ENCODE results near the gene TACO1. TPM values are rescaled to one million over a fixed set of nuclear protein-coding genes. Genes with fewer than 3 reads are reported as not detected.

The TACO1 gene
- 24.3 and 27.2 TPM in 2 replicates for total RNA-seq

DNA sequence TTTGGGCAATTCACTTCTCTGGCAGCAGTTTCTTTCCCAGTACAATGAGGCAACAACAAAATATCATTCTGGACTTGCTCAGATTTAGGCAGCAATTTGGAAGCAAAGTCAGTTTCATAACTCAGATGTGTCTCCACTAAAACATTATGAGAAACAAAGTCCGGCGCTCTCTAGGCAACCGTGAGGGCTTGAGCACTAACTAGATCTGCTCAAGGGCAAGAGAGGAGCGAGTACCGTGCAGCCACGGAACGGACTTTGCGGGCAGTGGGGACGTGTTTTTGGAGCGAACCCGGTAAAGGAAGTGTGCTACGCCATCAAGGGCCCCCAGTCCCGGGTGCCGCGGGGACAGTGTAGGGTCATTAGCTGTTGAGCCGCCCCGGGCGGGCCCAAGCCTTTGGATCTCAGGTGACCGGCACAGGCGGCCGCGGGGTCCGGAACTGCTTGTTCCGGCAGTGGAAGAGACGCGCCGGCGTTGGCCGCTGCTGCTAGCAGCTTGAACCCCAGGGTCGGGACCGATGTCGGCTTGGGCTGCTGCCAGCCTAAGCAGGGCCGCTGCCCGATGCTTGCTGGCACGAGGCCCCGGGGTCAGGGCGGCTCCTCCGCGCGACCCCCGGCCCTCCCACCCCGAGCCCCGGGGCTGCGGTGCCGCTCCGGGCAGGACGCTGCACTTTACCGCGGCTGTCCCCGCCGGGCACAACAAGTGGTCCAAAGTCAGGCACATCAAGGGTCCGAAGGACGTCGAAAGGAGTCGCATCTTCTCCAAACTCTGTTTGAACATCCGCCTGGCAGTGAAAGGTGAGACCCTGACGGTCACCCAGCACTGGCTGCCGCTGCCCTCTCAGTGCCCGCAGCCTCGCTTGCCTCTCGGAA, at the start of gene TACO1:
TACO1 (plus strand) TSS at position 327 of the 870 bp plus-strand sequence; CDS start at position 516, 189 bp downstream.
- peak; percentile 44 for DNase-seq (ENCODE audit: low read depth, low spot score)

DNA sequence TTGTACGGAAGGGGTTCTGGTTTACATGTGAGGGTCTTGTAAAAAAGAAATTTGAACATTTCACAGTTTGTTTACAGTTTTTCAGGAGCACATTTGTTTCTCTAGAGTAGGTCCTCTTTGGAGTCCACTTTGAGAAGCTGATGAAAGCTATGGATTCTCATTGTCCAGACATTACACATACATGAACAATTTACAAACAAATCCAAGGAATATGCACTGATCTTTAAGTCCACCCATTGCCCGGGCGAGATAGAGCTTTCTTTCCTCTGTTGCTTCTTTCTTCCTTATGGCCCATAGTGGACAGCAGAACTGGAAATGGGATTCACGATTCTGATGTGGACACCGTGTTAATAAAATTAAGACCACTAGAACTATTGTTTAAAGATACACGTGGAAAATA, 48.5 kb upstream of the TACO1 start:
- DNase-seq (ENCODE audit: low read depth, low spot score), result no peak

DNA sequence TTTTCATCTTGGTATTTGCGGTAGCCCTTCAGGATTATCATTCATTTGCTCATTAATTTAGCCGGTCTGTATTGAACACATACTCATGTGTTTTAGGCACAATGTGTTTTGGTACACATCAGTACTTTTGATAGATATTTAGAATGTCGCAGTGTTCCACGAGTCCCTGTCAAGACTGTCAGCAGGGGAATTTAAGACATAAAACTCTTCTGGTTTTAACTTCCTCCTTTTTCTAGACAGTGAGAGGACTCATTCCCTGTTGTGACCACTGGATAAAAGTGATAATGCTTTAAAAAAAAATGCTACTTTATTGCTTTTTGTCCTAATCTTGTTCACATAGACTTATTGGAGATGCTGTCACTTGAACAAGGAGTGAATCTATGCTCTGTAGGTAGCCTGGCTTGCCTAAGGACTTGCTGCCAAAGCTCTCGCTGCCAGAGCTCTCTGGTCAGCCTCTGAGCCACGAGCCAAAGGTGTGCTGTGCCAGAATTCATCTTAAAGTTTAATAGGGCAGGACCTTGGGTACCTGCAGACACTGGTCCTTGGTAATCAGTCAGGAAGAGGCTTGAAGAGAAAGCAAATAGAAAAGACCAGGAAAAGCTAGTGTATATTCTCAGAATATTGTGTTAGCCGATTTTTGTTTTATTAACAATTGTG, 45.1 kb upstream of the TACO1 start:
- DNase-seq (ENCODE audit: low read depth, low spot score), result no peak

DNA sequence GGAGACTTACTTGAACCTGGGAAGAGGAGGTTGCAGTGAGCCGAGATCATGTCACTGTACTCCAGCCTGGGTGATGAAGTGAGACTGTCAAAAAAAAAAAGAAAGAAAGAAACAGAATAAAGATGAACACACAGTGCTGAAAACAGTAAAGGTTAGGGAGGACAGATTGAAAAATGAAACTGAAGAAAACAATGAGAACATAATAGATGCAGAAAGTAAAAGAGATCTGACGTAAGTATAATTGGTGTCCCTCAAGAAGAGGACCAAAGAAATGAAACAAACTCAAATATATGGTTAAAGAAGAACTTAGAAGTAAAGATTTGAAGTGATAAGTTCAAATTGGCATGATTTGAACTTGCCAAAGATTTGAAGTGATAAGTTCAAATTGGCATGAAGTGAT, 43.3 kb upstream of the TACO1 start:
- DNase-seq (ENCODE audit: low read depth, low spot score), result no peak

DNA sequence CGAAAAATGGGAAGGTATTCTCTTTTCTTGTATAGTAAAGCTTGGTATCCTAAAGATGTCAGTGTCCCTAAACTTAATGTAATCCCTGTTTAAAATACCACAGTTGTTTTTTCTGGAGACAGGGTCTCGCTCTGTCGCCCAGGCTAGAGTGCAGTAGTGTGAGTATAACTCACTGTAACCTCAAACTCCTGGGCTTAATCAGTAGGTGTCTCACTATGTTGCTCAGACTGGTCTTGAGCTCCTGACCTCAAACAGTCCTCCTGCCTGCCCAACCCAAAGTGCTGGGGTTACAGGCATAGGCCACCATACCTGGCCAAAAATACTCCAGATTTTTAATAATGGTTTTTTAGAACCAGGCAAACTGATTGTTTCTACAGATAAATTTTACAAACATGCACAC, 42.3 kb upstream of the TACO1 start:
- DNase-seq (ENCODE audit: low read depth, low spot score), result no peak

DNA sequence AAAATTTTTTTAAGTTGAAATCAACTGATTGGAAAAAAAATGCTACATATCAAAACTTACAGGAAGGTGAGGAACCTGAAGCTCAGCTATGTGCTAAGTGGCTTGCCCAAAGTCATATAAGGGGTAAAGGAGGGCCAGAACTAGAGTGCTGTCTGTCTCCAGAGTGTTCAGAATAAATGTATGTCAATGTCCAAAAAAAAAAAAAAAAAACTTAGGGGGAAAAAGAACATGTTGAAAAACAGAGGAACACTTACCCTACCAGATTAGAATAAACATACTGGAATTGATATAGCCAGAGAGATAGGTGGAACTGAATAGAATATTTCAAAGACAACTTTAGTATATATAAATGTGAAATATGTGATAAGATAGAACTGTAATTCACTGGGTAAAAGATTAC, 38.9 kb upstream of the TACO1 start:
- DNase-seq (ENCODE audit: low read depth, low spot score), result no peak

DNA sequence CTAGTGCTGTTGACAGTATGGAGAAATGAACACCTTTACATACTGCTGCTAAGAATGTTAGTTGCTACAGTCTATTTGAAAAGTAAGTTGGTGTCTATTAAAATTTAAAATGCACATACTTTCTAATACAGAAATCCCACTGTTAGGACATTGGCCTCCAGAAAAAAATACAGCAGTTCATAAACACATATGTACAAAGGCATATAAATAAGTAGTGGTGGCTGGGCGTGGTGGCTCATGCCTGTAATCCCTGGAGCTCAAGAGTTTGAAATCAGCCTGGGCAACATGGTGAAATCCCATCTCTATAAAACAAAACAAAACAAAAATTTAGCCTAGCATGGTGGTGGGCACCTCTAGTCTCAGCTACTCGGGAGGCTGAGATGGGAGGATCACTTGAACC, 37.4 kb upstream of the TACO1 start:
- no peak for DNase-seq (ENCODE audit: low read depth, low spot score)

DNA sequence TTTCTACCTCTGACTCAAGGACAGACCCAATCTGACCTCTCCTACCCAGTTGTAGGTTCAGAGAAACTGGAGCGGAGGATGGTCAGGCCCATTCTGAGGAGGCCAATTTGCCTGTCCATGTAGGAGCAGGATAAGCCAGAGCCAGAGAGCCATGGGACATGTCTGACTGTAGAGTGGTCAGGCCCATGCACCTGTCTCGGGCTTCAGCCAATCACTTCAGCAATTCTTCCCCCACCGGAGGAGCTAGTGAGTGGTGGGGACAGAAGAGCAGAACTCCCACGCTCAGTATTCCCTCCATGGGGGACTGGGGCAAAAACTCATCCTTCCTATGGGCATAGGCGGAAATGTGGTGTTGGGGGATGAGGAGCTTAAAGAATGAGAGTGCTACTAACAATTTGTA, 36.1 kb upstream of the TACO1 start:
- no peak for DNase-seq (ENCODE audit: low read depth, low spot score)

DNA sequence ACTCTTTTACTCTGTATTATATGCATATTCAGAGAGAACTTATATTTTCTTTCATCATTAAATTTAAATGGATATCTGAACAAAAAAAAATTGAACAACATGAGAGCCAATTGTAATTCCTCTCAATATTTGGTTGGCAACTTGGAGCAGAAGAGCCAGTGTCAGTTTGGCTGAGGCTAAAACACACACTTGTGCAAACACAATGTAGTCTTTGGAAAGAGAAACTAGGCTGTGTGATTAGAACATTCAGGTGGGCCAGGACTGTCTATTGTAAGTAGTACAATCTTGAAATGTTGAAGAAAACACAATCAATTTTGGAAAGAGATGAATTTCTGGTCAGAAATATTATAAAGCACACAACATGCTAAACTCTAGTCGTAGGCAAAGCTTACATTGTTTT, 33.5 kb upstream of the TACO1 start:
- DNase-seq (ENCODE audit: low read depth, low spot score), result no peak

DNA sequence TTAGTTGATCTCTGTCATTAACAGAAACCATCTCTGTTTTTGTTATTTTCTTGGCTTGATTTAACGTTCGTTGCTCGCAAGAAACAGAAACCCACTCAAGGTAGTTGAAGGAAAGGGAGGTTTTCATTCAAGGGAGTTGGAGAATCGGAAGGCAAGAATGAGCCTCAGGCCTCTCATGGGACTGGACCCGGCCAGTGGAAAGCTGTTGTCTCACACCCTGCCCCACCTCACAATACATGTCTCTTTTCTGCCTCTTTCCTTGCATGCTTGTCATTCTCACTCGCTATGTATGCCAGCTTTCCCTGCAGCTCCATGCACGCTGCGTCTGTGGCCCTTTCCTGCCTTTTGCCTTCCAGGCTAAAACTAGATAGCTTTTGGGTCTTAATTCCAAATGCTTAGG, 32.1 kb upstream of the TACO1 start:
- DNase-seq (ENCODE audit: low read depth, low spot score), result no peak

DNA sequence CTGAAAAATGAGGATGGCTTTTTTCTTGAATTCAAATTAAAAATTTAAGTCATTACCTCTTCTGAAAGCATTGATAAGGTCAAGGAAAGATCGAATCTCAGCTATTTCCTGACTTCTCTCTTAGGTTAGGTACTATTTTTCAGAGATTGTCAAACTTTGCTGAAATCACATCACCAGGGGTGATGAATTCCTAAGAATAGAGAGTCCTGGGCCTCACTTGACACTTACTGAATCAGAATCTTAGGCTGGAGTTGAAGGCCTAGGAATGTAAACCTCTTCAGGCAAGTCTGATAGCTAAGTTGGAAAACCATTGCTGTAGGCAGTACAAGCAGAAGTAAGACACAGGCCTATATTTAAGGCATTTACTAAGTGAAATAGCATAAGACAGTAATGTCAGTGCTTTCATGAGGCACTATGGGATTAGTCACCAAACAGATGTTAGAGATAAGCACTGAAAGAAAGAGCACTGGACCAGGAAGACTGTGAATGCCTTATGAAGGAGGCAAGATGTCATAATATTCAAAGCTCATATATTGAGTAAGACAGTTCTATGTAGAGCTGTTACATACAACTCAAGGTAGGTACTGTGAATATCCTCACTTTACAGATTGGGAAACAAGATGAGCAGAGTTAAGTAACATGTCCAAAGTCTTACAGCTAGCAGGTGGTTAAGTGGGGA, 28.9 kb upstream of the TACO1 start:
- no peak for DNase-seq (ENCODE audit: low read depth, low spot score)

DNA sequence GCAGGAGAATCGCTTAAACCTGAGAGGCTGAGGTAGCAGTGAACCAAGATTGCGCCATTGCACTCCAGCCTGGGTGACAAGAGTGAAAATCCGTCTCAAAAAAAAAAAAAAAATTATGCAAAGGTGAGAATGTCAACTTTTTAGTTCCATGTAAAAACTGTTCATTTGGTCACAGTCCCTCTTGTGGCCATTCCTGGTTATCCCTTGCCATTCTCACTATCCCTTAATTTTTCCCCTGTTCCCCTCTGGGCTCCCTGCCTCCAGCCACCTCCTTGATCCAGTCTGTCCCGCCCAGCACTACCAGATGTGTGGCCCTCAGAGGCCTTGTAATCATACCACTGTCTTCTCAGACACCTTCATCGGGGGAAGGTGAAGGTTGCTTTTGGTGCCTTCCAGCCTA, 27.1 kb upstream of the TACO1 start:
- no peak for DNase-seq (ENCODE audit: low read depth, low spot score)

DNA sequence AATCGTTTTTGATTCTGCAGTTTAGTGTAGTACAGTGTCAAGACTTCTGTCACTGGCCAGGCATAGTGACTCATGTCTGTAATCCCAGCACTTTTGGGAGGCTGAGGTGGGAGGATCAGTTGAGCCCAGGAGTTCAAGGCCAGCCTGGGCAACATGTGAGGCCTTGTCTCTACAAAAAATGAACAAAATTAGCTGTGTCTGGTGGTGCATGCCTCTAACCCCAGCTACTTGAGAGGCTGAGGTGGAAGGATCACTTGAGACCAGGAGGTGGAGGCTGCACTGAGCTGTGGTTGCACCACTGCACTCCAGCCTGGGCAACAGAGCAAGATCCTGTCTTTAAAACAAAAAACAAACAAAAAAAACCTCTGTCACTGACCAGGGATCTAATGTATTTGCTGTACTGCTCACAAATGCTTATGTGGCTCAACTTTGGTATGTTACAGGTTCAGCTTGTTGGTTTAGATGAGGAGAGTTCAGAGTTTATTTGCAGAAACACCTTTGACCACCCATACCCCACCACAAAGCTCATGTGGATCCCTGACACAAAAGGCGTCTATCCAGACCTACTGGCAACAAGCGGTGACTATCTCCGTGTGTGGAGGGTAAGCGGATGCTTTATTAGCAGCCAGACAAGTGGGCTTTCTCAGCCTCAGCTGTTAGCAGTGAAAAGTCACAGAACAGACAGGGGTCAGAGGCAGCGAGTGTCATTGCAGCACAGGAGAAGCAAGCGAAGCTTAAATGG, 22.5 kb upstream of the TACO1 start:
- no peak for DNase-seq (ENCODE audit: low read depth, low spot score)

DNA sequence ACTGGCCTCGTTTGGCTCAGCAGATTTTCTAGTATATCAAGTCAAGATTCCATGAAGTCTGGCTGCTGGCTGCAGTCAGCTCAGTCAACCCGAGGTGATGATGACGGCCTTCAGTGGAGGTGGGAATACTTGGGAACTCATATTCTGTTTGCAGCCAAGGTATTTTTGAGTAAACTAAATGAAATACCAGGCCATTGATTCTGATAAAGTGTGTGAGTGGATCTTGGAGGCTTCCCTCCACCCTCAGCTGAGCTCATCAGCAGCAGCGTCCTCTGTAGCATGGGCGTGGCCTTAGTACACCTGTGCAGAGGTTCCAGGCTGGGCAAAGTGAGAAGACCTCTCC, 22.0 kb upstream of the TACO1 start:
- no peak for DNase-seq (ENCODE audit: low read depth, low spot score)

DNA sequence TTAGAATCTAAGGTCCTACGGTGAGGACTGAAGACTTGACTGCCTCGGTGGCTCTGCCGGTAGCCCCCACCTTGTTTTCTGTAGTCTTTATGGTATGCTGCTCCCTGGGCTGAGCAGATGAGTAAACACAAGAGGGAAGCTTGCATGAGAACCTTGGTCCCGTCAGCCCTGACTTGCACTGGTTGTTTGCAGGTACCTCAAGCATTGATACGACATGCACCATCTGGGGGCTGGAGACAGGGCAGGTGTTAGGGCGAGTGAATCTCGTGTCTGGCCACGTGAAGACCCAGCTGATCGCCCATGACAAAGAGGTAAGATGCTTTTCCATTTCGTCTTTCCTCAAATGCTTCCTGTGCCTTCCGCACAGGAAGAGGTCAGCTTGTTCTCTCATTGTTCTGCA, 21.1 kb upstream of the TACO1 start:
- peak; percentile 66 for DNase-seq (ENCODE audit: low read depth, low spot score)

DNA sequence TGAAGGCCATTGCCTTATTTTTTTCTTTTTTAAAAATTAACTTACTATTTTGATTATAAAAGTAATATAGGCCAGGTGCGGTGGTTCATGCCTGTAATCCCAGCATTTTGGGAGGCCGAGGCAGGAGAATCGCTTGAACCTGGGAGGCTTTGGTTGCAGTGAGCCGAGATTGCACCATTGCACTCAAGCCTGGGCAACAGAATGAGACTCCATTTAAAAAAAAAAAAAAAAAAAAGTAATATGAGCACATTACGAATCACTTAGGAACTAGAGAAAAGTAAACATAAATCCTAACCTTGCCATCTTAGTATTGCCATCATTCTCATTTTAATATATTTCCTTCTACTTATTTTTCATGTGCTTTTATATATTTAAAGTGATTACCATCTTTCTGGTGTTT, 12.9 kb upstream of the TACO1 start:
- no peak for DNase-seq (ENCODE audit: low read depth, low spot score)

DNA sequence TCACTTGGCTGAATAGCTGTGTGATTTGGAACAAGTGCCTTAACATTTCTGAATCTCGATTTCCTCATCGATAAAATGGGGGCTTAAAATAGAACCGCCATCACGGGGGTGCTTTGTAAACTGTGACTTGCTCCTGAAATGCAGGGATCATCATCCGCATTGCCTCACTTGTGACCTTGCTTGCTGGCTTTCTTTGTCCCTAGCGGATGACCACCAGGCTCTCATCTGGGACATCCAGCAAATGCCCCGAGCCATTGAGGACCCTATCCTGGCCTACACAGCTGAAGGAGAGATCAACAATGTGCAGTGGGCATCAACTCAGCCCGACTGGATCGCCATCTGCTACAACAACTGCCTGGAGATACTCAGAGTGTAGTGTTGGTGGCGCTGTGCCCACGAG, 11.9 kb upstream of the TACO1 start:
- DNase-seq (ENCODE audit: low read depth, low spot score), result no peak

DNA sequence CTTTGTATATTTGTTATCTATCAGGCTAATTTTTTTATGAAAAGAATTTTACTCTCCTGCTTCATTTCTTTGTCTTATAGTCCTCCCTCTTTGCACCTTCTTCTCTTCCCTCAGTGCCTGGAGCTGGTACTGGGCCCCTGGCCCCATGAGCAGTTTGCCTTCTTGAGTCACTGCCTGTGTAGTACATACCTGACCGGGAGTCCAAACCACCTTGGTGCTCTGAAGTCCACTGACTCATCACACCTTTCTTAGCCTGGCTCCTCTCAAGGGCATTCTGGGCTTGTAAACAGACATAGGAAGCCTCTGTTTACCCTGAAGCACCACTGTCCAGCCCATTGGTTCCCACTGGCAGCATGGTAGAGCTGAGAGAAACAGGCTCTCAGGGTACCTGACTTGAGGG, 11.0 kb upstream of the TACO1 start:
- DNase-seq (ENCODE audit: low read depth, low spot score), result no peak

DNA sequence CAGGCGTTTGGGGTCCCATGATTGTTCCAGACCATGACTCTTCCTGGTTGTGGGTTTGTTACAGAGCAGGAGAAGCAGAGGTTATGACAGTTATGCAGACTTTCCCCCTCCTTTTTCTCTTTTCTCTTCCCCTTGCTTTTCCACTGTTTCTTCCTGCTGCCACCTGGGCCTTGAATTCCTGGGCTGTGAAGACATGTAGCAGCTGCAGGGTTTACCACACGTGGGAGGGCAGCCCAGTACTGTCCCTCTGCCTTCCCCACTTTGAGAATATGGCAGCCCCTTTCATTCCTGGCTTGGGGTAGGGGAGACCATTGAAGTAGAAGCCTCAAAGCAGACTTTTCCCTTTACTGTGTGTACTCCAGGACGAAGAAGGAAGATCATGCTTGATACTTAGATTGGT, 7.9 kb upstream of the TACO1 start:
- DNase-seq (ENCODE audit: low read depth, low spot score), result no peak

DNA sequence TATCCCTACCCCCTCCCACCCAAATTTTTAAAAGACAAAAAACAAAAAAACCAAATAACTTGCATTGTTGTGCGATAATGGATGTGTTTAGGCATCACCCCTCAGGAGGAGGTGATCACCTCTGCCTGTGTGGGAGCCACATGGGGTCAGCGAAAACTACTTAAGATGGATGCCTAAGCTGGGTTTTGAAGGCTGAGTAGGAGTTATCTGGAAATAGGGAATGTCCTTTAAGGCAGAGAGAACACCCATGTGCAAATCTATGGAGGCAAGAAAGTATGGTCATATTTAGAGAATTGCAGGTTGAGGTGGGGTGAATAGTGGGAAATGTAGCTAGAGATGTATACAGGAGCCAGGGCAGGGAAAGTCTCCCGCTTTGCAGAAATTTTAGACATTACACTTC, 5.6 kb upstream of the TACO1 start:
- DNase-seq (ENCODE audit: low read depth, low spot score), result no peak

DNA sequence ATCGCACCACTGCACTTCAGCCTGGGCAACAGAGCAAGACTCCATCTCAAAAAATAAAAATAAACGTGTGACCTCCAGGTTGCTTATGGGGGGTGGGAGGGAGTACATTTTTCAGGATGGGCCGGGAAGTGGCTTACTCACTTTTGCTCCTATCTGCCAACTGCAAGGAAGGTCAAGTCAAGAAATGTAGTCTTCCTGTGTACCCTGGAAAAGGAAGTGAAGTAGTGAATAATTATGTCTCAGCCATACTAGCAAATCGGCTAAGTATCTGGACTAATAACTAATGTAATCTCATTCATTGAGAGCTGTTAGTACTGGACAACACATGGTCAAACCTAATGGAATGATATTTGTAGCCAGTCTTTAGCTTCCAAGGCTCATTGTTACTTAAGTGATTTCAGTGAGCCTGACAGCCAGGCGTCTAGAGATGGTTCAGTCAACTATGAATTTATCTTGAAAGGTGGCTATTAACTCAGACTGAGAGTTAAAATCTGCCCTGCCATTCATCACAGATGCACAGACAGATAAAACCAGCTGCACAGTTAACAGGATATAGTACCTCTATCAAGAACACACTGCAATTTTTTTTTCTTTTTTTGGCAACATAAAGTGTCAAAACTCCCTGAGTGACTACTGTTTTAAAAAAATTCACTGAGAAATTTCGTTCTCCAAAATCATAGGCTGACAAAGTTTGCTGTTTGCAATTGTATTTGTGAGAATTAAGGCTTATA, 3.7 kb upstream of the TACO1 start:
- no peak for DNase-seq (ENCODE audit: low read depth, low spot score)

All from pulmonary artery endothelial cell (primary cell).